Progenitor cell of endocrine pancreas (in vitro differentiated cells): Measurements from ENCODE around the gene NBPF12. TPM values are rescaled to one million over a fixed set of nuclear protein-coding genes. Genes with fewer than 3 reads are reported as not detected.
"Not testable (repeated sequence)": the region's sequence is repeated elsewhere in the genome, so short reads cannot be mapped to it uniquely, and the experiment has no call there.

Experiments used
- DNase-seq: peaks from one replicate; pipeline ENCODE4 v3.0.0; 2021; ENCODE audit warnings: low spot score; ENCODE audit not compliant: unreplicated experiment
- H3K27ac Mint-ChIP-seq: 2 replicates; pipeline ENCODE4 v1.8.0; 2021; ENCODE audit warnings: mild to moderate bottlenecking, moderate library complexity, mixed read lengths
- H3K27me3 Mint-ChIP-seq: 2 replicates; pipeline ENCODE4 v1.8.0; 2021; ENCODE audit warnings: mixed read lengths
- H3K36me3 Mint-ChIP-seq: 2 replicates; pipeline ENCODE4 v1.8.0; 2022; ENCODE audit warnings: mixed read lengths; ENCODE audit not compliant: insufficient read depth
- H3K4me1 Mint-ChIP-seq: 2 replicates; pipeline ENCODE4 v1.8.0; 2021; ENCODE audit warnings: low read depth, mixed read lengths
- H3K4me3 Mint-ChIP-seq: 2 replicates; pipeline ENCODE4 v1.8.0; 2021; ENCODE audit warnings: low read depth, mild to moderate bottlenecking, moderate library complexity, mixed read lengths
- H3K9me3 Mint-ChIP-seq: 2 replicates; pipeline ENCODE4 v1.8.0; 2021; ENCODE audit warnings: low read depth, mixed read lengths
- total RNA-seq: library from RNA; stranded (reverse); gene quantifications from 2 replicates; pipeline ENCODE4 v1.2.1, GENCODE V29; 2021
- TF ChIP-seq, protein P1 (sequence below): fragments of 200-600 bp; sonication (generic); IDR thresholded peaks from one replicate; pipeline ENCODE4 v1.5.0; 2021; ENCODE audit warnings: antibody characterized with exemption, mild to moderate bottlenecking; ENCODE audit not compliant: unreplicated experiment

NBPF12 gene
- total RNA-seq, 1 donor from 2014 or later: 22.5 TPM

DNA sequence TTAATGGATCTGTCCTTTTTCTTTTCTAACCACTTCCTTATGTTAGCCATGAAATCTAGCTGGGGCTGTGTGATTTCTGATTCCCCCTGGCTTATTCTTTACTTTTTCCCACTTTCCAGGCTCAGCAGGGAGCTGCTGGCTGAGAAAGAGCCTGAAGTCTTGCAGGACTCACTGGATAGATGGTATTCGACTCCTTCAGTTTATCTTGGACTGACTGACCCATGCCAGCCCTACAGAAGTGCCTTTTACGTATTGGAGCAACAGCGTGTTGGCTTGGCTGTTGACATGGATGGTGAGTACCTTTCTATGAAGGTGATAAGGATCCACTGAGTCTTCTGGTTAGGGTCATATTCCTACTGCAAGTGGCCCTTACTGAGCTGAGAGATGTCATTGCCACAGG, 51.3 kb downstream of the NBPF12 start:
- not testable (repeated sequence) for H3K4me3 Mint-ChIP-seq, H3K9me3 Mint-ChIP-seq, DNase-seq, H3K4me1 Mint-ChIP-seq, H3K27ac Mint-ChIP-seq, H3K27me3 Mint-ChIP-seq, H3K36me3 Mint-ChIP-seq

DNA sequence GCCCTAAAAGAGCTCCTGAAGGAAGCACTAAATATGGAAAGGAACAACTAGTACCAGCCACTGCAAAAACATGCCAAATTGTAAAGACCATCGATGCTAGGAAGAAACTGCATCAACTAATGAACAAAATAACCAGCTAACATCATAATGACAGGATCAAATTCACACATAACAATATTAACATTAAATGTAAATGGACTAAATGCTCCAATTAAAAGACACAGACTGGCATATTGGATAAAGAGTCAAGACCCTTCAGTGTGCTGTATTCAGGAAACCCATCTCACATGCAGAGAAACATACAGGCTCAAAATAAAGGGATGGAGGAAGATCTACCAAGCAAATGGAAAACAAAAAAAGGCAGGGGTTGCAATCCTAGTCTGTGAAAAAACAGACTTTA, 70.4 kb downstream of the NBPF12 start:
- H3K27ac Mint-ChIP-seq, DNase-seq, H3K4me3 Mint-ChIP-seq, H3K36me3 Mint-ChIP-seq, H3K4me1 Mint-ChIP-seq, H3K27me3 Mint-ChIP-seq, H3K9me3 Mint-ChIP-seq: not testable (repeated sequence)

DNA sequence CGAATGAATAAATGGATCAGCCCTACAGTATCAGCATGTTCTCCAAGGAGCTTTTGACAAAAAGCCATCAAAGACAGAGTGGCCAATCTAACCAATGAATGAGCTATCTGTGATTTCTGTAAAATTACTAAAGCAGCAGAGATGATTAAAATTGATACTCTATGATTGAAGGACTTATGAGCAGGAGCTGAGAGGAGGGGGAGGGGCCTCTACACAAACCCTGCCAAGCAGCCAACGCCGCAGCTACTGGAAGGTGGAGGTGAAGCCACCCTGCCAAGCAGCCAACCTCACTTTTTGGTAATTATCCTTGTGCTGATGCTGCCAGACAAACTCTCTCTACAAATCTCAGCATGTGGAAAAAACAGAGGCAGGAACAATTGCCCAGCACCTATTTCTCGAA, 88.9 kb downstream of the NBPF12 start:
- DNase-seq, H3K4me1 Mint-ChIP-seq, H3K36me3 Mint-ChIP-seq, H3K4me3 Mint-ChIP-seq, H3K9me3 Mint-ChIP-seq, H3K27ac Mint-ChIP-seq: not testable (repeated sequence)
- H3K27me3 Mint-ChIP-seq: peaks cover 29% of the 10 kb centered on the region

DNA sequence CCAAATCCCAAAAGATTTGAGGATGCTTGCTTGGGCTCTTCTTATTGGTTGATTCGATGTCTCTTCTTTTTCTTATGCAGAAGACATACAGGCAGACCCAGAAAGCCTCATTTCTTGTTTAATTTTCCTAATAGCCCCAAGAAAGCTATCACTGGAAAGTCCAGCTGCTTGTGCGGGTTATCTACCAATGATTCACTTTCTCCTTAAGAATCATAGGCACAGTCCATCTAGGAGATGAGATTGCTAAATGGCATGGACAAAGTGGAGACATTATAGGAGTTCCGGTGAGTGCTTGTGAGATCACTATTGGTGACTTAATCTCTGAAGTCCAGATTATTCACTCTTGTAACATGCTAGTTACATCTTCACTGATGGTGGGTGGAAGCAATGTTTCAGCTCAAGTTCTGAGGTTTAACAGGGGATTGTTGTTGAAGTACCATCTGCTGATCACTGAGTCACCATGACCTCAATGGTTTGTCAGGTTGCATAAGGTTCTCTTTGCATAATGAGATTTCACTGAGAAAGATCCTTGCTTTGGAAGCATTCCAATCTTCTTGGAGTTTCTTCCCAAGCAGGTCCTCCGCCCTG, 92.0 kb downstream of the NBPF12 start:
- H3K4me3 Mint-ChIP-seq, H3K27ac Mint-ChIP-seq, H3K9me3 Mint-ChIP-seq, H3K36me3 Mint-ChIP-seq, H3K4me1 Mint-ChIP-seq, DNase-seq: not testable (repeated sequence)
- peaks cover 27% of the 10 kb centered on the region for H3K27me3 Mint-ChIP-seq

DNA sequence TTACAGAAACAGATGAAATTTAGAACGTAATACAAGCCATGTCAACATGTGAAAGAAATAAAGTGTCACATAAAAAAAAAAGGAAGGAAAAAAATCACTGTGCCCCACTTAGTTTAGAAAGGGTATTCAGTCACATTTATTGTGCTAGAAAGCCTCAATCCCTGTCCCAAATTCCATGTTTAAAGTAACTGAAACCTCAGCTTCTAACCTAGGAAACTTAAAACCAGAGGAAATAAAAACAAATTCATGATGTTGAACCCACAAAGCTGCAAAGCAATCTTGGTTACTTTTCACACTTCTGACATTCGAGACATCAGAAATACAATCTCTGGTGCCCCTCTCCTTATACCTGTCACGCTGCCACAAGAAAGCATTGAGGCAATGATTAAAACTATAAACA, 101.8 kb downstream of the NBPF12 start:
- no peak overlapping the region for H3K4me3 Mint-ChIP-seq
- no peaks in the 10 kb centered on the region for H3K36me3 Mint-ChIP-seq
- H3K9me3 Mint-ChIP-seq: no peaks in the 10 kb centered on the region
- no peak for DNase-seq
- H3K4me1 Mint-ChIP-seq: peaks cover 7% of the 10 kb centered on the region
- no peak overlapping the region for H3K27ac Mint-ChIP-seq
- H3K27me3 Mint-ChIP-seq: peaks cover 6% of the 10 kb centered on the region
- TF ChIP-seq, protein P1, sequence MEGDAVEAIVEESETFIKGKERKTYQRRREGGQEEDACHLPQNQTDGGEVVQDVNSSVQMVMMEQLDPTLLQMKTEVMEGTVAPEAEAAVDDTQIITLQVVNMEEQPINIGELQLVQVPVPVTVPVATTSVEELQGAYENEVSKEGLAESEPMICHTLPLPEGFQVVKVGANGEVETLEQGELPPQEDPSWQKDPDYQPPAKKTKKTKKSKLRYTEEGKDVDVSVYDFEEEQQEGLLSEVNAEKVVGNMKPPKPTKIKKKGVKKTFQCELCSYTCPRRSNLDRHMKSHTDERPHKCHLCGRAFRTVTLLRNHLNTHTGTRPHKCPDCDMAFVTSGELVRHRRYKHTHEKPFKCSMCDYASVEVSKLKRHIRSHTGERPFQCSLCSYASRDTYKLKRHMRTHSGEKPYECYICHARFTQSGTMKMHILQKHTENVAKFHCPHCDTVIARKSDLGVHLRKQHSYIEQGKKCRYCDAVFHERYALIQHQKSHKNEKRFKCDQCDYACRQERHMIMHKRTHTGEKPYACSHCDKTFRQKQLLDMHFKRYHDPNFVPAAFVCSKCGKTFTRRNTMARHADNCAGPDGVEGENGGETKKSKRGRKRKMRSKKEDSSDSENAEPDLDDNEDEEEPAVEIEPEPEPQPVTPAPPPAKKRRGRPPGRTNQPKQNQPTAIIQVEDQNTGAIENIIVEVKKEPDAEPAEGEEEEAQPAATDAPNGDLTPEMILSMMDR: no peak

DNA sequence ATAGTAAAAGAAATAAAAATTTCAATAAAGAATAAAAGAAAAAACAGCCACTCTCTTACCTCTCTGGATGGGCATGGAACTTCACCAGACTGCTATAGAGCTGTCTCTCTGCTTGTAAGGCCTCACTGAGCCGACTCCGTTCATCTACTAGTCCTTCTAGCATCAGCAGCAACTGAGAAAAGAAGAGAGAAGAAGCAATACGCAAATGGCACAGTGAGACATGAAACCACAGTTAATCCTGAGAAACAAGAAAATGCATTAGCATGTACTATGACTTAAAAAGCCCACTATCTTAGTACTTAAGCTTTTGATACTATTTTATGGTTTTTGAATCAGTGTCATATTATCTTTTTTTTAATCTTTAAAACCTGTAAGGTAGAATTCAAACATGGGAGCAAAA, 104.8 kb downstream of the NBPF12 start:
- DNase-seq, H3K36me3 Mint-ChIP-seq, H3K27ac Mint-ChIP-seq, H3K9me3 Mint-ChIP-seq, H3K27me3 Mint-ChIP-seq, H3K4me1 Mint-ChIP-seq, H3K4me3 Mint-ChIP-seq: not testable (repeated sequence)

DNA sequence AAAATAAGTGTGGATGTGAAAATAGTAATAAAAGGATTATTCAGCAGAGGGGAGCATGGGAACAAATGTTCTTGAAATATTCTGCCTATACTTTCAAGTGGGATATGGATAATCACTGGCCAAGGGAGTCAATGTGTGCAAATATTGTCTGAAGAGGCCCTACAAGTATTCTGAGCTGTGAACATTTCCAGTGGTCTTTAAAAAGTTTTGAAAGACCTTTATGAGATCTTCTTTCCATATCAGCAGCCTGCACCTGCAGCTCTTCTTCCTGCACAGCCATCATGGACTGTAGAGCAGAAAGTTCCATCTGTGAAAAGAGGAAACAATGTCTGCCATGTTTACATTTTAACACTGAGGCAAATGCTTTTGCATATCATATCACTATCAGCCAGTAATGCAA, 106.4 kb downstream of the NBPF12 start:
- not testable (repeated sequence) for H3K4me3 Mint-ChIP-seq, DNase-seq, H3K27me3 Mint-ChIP-seq, H3K9me3 Mint-ChIP-seq, H3K36me3 Mint-ChIP-seq, H3K27ac Mint-ChIP-seq, H3K4me1 Mint-ChIP-seq

Other genes starting within 250 kb of the NBPF12 start
- gene PRKAB2, start 234.1 kb downstream of the NBPF12 start, total RNA-seq: 24.4 and 26.0 TPM in 2 replicates